ENCODE results near the gene HOXA6.

The HOXA6 gene

GRCh38 chr7:27171637-27172314 is 24.2 kb upstream of the HOXA6 start:
- TF ChIP-seq, protein P1, sequence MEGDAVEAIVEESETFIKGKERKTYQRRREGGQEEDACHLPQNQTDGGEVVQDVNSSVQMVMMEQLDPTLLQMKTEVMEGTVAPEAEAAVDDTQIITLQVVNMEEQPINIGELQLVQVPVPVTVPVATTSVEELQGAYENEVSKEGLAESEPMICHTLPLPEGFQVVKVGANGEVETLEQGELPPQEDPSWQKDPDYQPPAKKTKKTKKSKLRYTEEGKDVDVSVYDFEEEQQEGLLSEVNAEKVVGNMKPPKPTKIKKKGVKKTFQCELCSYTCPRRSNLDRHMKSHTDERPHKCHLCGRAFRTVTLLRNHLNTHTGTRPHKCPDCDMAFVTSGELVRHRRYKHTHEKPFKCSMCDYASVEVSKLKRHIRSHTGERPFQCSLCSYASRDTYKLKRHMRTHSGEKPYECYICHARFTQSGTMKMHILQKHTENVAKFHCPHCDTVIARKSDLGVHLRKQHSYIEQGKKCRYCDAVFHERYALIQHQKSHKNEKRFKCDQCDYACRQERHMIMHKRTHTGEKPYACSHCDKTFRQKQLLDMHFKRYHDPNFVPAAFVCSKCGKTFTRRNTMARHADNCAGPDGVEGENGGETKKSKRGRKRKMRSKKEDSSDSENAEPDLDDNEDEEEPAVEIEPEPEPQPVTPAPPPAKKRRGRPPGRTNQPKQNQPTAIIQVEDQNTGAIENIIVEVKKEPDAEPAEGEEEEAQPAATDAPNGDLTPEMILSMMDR (IDR thresholded peaks at IDR 0.05; ENCODE audit: low read depth, low read length, missing control alignments): no peak
- DNase-seq (ENCODE audit: low read depth): no peak
- H3K4me3 ChIP-seq (ENCODE audit: low read depth, low read length): no peak overlapping the region

DNA sequence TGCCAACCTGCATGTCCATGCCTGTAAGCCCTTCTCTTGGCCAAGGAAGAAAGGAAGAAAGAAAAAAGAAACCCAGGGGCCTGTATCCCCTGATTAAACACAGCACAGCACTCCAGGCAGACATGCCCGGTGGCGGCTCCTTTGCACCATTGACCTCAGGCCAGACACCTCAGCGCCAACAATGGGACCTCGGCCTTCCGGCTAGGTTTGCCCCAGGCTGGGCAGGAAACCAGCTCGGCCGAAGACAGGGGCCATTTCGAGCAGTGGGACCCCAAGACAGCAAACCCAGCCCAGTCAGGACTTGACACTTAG is 23.7 kb upstream of the HOXA6 start:
- TF ChIP-seq, protein P1 (IDR thresholded peaks at IDR 0.05; ENCODE audit: low read depth, low read length, missing control alignments): no peak
- no peak overlapping the region for H3K4me3 ChIP-seq (ENCODE audit: low read depth, low read length)
- no peak for DNase-seq (ENCODE audit: low read depth)

DNA sequence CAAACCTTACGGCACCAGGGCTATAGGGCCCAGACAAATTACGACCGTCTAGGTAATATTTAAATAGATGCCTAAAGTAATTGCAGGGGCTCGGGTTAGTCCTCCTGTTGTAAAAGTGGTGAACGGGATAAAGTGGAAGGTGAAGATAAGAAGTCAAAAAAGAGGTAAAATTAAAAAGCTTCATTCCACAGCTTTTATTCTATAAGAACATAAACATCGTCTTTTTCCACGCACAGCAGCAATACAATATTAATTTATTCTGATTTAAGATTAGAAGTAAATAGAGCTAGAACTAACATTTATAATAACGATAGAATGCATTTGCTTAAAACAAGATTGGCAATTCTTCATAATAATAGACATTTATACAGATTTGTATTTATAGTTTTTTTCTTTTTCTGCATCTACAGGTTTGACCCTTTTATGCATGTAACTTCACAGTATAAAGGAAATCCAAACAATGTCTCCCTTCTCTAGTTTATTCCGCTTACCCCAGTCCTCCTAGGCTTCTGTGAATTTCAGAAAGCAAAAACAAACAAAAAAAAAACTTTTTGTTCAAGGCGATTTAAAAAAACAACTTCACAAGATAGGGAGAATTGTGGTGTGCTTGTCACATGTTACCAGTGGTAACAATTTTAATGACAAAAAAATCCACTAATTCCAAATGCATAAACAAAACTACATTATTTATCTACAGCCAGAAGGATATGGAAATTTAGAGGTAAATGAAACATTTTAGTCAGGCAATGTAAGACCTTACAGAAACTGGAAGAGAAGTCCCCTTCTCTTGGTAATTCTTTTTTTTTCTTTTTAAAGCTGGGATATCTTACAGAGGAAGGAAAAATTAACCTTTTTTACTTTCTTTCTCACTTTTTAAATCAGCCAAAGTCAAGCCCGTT is 23.1 kb upstream of the HOXA6 start:
- TF ChIP-seq, protein P1 (IDR thresholded peaks at IDR 0.05; ENCODE audit: low read depth, low read length, missing control alignments): no peak
- no peak for DNase-seq (ENCODE audit: low read depth)
- no peak overlapping the region for H3K4me3 ChIP-seq (ENCODE audit: low read depth, low read length)

DNA sequence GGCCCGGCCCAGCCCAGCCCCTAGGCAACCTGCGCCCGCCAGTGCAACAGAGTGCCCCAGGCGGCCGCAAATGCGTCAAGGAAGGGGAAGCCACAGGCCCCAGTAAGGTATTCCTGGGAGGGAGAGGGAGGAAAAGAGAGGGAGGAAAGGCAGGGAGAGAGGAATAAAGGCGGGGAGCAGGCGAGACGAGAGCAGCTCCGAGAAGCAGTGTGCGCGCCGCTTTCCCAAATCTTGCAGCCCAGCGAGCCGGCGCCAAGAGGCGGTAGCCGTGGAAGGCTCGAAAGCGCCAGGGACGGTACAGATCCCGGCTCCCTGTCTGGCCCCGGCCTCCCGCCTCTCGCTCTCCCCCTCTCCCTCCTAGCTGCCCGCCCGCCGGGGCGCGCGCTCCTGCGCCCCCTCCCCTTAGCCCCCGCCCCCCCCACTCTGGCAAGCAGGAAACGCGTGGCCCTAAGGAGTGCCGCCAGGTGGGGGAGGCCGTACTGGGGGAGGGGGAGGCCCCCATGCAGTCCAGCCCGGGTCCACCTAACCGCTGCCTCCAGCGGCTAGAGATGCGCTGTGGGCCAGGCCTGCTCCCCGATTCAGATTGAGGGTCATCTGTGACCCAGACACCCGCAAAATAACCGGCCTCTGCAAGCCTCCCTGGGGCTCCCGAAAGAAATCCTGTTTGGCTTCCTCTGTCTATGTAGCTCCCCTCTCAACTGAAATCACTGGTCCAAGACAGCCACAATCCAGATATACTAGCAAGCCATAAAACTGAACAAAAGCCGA is 22.3 kb upstream of the HOXA6 start:
- DNase-seq (ENCODE audit: low read depth): no peak
- TF ChIP-seq, protein P1 (IDR thresholded peaks at IDR 0.05; ENCODE audit: low read depth, low read length, missing control alignments): no peak
- H3K4me3 ChIP-seq (ENCODE audit: low read depth, low read length): no peak overlapping the region

DNA sequence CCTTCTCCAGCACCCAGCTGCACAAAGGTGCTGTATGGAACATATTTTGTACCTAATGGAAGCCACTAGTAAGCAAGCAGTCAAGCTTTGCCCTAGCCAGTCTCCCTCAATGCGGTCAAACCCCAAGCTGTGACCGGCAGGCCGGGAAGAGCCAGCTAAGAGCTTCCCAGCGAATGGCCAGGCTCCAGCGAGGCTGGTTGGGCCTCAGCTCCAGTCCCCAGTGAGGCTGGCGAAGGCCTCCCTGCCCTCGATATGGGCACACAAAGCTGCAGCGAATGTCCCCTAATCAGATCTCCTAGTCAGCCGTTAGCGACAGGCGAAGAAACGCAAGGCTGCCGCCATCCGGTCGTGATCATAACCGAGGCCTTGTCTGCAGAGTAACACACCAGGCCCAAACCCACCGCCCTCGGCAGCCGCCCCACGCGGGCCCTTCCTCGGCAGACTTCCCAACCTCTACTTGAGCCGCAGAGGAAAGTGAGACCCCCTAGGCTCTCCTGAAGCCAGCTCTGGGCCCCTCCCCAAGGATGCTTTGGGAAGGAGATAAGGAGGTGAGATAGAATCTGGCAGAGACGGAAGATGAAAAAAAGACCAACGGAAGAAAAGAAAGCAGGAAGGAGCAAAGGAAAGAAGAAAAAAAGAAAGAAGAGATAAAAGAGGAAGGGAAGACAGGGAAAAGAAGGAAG is 20.8 kb upstream of the HOXA6 start:
- no peak for DNase-seq (ENCODE audit: low read depth)
- TF ChIP-seq, protein P1 (IDR thresholded peaks at IDR 0.05; ENCODE audit: low read depth, low read length, missing control alignments): no peak
- no peak overlapping the region for H3K4me3 ChIP-seq (ENCODE audit: low read depth, low read length)

- DNase-seq (ENCODE audit: low read depth): no peak
- no peak overlapping the region for H3K4me3 ChIP-seq (ENCODE audit: low read depth, low read length)
- TF ChIP-seq, protein P1 (IDR thresholded peaks at IDR 0.05; ENCODE audit: low read depth, low read length, missing control alignments): no peak
These were observed 20.3 kb upstream of the HOXA6 start for GRCh38 chr7:27167916-27168264.

Data from GM12864 (cell line).